Globus pallidus (tissue), 1 donor: ENCODE data around the gene CSGALNACT2.

Experiments
- DNase-seq: peaks from one replicate; pipeline ENCODE4 v3.0.0-alpha.2; 2015; ENCODE audit warnings: low spot score

The CSGALNACT2 gene

GRCh38 chr10:43203448-43204041 is 65.3 kb downstream of the CSGALNACT2 start:
- DNase-seq, result no peak

DNA sequence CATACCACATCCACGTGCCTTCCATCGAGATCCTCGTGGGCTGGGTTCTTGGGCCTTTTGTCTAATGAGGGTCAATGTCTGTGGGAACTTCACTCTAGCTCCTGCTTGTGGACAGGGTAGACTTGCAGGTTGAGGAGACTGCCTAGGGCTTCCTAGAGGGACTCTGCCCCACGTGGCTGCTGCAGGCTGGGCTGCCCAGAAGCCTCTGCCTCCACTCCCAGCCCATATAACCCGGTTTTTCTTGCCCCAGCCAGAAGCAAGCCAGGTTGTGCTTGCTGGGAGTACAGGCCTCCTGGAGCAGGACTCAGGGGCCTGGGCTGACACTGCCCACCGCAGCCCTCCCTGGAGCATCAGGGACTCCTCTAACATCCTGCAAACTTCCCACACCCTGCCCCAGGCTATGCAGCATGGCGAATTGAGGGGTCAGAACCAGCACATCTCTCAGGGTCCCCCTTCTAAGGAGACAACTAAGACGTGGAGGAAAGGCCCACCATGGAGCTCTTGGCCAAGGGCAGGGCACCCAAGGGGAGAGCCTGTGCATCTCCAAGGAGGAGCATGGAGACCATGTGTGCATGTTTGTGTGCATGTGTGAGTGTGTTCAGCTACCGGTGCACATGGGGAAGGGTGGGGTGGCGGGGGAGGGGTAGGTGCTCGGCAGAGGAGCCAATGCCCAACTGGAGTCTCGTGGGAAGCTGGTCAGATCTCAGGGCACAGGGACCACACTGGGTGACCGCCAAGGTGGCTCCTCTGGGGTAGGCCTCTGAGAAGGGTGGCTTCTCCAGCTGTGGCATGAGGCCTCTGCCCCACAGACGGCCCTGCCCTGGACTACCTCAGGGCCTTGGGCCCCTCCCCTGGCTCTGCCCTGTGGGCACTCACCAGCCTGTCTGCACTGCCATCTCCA is 66.0 kb downstream of the CSGALNACT2 start:
- no peak for DNase-seq

DNA sequence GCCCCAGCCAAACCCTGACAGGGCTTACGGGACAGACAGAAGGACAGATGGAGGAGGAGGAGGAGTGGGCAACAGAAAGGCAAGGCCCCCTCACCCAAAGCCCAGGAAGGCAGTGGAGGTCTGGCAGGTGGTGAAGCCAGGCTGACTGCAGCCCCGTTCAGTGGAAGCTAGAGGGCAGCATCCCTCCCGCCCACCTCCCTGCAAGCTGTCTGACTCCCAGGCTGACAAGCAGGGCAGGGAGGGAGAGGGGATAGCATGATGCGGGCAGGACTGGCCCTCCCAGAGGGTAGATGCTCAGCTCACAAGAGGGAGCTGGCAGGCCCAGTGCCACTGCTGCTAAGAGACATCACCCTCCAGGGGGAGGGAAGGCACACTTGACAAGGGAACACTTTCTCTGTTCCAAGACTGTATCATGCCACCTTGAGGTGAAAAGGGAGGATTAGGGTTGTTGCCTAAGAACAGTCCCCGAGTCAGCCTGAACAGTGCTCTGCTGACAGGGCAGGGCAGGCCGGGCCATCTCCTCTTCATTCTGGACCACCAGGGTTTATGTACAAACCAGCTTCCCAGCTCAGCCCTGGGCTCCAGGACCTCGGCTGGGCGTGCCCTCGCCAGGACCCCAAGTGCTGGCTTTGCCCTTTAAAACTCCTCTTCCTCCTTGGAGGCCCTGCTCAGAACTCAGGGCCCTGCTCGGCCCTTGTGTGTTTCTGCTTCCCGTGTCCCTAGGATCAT is 66.9 kb downstream of the CSGALNACT2 start:
- DNase-seq, result peak; percentile 48

DNA sequence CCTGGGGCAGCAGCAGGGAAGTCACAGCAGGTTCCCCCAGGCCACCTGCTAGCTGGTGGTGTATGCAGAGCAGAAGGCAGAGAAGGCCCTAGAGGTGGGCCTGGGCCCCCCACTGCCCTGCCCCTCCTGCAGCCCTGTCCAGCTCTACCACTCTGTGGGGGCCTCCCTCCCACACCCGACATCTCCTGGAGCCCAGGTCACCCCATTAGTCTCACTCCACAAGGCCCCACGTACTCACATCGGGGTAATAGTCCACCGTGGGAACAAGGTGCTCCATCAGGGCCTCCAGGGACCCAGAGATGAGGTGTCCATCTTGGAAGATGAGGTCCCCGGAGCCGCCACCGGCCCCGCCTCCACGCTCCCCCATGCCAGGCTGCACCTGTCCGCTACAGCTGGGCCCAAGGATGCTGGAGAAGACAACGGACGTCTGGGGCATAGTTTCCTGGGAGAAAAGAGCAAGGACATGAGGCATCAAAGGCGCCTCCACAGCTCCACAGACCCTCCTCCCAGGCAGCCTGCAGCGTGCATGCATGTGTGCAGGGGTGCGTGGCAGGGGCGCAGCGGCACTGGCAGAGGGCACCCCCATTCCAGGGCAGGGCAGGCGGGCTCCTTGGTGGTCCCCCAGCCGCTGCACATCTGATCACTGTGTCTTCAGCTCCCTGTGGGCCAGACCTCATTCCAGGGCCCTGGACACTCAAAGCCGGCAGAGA is 67.6 kb downstream of the CSGALNACT2 start:
- no peak for DNase-seq

DNA sequence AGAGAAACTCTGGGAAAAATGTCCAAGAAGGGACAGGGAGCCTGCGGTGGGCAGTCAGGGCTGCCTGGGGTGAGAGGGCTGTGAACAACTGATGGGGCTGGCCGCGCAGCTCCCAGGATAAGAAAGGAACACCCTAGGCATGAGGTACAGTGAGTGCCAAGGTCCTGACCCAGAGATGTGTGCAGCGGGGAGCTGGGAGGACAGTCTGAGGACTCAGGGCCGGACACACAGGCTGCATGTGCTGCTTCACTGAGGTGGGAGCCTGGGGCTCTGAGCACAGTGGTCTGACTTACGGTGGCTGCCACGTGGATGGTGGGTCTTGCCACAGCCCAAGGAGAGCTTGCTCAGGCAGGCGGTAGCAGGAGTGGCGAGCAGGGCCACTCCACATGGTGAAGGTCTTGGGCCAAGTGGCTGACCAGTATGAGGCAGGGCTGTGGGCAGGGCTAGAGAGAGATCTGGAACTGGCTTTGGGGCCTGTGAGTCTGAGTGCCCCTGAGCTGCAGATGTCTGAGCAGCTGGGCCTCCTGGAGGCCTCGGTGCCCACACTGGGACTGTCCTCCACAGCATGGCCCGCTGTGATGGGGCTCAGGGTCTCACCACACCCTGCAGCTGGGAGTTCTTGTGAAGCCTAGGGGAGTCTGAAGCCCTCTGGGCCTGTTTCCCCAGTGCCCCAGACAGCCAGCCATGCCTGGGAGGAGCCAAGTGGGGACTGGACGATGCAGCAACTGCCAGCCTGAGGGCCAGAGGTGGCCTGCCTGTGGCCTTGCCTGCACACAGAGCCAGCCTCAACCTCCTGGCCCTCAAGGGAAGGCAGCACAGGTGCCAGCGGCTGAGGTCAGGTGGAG is 68.4 kb downstream of the CSGALNACT2 start:
- DNase-seq, result no peak

GRCh38 chr10:43208147-43209073 is 70.2 kb downstream of the CSGALNACT2 start:
- DNase-seq, result no peak

DNA sequence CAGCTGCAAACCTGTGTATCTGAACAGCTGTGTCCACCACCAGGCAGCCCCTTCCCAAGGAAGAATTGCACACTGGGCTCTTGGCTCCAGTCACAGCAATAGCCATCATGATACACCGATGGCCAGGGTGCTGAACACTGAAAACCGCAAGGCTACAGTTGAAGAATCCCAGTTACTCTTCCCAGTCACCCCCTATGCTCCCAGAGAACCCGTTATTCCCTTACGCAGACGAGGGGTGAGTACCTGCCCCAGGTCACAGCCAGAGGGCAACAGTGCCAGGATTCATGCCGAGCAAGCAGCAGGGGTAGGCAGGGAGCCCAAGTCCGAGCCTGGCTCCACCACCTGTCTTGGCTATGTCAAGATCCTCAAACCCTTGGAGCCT is 70.8 kb downstream of the CSGALNACT2 start:
- no peak for DNase-seq

DNA sequence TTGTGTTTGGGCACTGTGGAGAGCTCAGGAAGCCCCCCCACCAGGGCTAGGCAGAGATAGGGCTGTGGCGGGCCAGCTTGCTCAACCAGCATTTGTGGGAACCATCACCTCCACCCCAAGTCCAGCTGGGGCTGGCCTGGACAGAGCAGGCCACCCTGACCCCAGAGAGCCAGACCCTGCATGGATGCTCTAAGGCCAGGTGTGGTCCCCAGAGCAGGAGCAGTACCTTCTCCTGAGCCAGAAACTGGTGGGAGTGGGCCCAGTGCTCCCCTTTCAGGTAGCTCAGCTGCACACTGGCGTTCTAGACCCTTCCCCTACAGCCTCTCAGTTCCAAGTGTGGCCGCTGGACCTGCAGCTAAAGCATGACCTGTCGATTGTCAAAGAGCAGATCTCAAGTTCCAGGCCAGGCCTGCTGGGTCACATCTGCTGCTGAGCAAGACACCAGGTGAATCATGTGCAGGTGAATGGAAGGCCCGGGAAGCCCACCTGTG is 71.5 kb downstream of the CSGALNACT2 start:
- DNase-seq, result no peak

DNA sequence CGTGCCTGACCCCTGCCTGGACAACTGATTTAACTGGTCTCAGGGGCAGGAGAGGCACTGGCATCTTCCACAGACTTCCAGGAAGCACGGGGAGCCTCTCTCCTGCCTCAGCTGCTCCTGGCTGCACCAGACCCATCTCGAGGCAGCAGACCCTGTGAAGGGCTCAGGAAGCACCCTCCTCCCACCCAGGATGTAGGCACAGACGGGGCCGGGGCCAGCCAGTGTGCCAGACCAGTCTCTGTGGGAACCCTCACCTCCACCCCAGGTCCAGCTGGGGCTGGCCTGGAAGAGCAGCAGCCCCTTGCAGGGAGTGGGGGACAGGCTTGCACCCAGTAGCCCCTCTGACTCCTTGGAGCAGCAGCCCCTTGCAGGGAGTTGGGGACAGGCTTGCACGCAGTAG is 72.3 kb downstream of the CSGALNACT2 start:
- no peak for DNase-seq

DNA sequence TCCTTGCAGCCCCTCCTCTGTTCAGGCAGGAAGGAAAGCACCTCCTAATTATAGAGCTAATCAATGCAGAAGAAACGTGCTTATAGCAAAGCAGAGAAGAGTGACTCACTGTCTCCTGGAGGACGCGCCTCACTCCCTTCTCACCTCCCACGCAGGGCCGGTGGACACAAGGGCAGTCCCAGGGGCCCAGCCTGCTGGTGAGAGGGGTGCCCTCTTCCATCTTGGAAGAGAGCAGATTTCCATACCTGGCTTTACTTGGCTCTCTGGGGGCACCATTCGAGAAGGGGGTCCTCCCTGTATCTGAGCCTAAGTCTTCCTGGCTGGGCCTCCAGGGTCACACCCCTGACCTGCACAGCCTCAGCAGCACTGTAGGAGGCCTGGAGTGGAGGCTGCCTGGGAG is 72.8 kb downstream of the CSGALNACT2 start:
- no peak for DNase-seq

DNA sequence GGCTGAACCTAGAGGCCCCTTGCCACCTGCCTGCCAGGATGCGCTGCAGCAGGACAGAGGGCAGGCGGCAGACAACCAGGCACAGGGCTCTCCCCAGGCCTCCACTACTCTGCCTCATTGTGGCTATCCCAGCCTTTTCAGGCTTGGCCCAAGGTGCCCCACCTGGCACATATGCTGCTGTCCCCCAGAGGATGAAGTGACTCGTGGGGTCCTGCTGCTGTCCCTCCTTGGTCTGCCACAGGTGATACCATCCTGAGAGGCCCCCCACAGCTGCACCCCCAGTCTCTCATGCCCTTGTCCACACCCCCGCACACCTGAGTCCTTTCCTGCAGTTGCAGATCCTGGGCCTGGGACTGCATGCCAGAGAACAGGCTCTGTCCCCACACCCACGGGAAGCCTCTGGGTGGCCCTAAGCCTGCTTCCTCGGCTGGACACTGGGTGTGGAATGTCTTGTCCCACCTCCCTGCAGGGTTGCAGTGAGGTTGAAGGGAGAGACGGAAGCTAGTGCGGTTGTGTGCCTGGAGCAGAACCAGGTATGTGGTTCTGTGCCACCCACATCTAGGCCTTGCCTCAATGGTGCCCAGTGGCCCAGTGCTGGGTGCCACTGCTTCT is 73.3 kb downstream of the CSGALNACT2 start:
- no peak for DNase-seq

DNA sequence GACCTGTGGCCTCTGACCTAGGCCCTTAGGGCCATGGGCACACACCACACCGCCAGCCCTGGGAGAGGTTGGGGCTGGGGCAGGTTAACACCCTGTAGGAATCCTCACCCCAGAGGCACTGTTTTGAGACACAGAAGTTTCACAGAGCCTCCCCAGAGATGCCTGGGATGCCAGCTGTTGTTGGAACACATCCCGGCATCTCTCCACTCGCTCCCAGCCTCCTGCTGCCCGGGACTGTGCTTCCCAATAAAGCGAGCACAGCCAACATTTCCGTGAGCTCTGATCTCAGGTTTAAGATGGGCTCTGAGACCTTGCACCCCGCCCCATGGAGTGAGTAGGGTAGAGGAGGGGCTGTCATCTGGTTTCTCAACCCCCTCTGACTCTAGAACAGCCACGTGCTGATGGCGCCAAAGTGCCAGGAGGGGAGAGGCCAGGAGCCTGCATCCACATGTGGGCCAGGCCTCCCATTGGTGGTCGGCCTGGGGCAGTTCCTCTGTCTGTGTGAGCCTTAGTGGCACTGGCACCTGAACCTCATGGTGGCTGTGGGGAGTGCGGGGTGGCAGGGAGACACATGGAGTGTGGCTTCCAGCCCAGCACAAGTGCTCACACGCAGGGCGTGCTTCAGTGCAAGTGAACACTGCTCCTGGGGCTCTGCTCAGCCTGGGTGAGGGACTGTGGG is 73.9 kb downstream of the CSGALNACT2 start:
- no peak for DNase-seq

DNA sequence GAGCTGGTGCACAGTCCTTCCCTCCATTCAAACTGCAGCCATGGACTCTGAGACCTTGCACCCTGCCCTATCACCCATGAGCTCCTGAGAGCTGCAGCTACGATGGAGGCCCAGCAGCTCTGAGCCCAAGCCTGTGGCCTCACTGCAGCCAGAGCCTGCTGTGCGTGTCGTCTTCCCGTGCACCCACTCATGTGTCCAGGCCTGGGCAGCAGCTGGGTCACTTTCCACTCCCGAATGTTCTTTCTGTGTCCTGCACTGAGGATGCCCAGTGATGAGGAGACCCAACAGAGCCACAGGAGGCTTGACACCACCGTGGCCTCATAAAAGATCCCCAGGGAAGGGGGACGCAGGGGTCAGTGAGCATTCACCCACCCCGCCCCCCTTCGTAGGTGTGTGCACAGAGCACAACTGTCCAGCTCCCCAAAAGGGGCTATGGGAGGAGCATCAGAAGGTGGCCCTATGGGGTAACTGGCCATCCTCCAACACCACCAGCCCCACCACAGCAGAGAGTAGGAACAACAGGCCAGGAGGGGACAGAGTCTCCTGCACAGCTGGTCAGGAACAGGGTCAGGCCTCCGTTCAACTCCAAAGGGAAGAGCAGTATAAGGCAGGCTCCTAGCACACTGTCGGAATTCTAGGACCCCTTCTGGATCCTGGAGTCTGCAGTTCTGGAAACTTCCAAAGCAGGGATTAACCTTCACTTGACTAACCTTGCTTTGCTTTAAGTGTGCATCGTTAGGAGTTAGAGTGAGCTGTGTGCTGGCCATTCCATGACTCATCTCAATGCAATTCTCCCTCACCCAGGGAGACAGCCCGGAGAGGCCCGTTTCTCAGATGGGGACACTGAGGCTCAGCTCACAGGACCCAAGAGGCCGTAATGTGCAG is 76.1 kb downstream of the CSGALNACT2 start:
- DNase-seq, result no peak

DNA sequence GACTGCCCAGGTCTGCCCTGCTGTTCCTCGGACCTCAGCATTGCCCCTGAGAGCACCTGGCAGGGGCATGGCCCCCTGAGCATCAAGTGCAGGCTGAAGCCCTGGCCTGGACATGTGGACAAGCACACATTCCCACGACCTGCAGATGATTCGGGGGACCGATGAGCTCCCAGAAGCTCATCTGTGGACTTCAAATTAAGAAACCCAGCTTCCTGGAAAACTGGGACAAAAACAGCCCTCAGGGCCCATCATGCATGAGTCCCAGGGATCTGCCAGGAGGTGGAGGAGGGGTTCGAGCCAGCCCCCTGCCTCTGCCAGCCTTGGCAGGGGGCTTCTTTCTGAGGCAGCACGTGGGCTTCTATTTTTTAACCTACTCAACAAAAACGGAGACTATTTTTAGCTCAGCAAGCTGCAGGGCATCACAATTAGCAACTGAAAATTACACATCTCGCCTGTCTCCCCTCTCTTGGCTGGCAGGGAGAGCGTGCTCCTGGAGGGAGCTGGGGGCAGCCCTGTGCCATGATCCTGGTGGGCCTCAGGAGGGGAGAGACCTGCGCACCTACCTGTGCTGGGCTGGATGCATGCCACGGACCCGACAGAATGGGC is 76.8 kb downstream of the CSGALNACT2 start:
- DNase-seq, result peak; percentile 42

- peak; percentile 36 for DNase-seq
These were observed 77.7 kb downstream of the CSGALNACT2 start for GRCh38 chr10:43215758-43216455.

GRCh38 chr10:43216931-43217562 is 78.8 kb downstream of the CSGALNACT2 start:
- DNase-seq, result no peak
